DOHH2 (cell line): ENCODE data around the gene ARPC4.

Experiments used
- CTCF ChIP-seq: fragments of 200-600 bp; sonication (generic); IDR thresholded peaks from one replicate; pipeline ENCODE4 v1.5.1; 2014; ENCODE audit warnings: antibody characterized with exemption, mild to moderate bottlenecking, low read depth, low read length; ENCODE audit not compliant: poor library complexity, severe bottlenecking
- EZH2phosphoT487 ChIP-seq: fragments of 200-600 bp; sonication (generic); IDR thresholded peaks from 2 replicates; pipeline ENCODE4 v1.6.1; 2017; ENCODE audit warnings: borderline replicate concordance, mild to moderate bottlenecking, antibody characterized with exemption, low read length, moderate library complexity, mixed read lengths

DNA sequence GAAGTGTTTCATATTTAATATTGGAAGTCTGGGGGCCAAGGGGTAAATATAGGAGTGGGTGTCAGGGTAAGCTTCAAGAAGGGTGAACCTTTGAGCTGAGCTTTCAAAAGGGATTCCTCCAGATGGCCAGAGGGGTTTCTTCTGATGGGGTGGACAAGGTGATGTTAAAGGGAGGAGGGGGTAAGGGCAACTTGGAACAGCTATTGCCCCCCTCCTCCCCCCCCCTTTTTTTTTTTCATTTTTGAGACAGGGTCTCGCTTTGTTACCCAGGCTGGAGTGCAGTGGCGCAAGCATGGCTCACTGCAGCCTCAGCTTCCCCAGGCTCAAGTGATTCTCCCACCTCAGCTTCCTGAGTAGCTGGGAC is 15.1 kb downstream of the ARPC4 start:
- TF ChIP-seq CTCF (no peak), EZH2phosphoT487 (no peak)
